Fibroblast of the conjunctiva (primary cell): ENCODE measurements around the gene PCYOX1L.
A peak's percentile ranks its signal among the peaks of the same experiment; 100 is the strongest.

Experiments
- DNase-seq: peaks from one replicate; pipeline ENCODE4 v3.0.0-alpha.2; 2010; ENCODE audit warnings: low read depth

The PCYOX1L gene

DNA sequence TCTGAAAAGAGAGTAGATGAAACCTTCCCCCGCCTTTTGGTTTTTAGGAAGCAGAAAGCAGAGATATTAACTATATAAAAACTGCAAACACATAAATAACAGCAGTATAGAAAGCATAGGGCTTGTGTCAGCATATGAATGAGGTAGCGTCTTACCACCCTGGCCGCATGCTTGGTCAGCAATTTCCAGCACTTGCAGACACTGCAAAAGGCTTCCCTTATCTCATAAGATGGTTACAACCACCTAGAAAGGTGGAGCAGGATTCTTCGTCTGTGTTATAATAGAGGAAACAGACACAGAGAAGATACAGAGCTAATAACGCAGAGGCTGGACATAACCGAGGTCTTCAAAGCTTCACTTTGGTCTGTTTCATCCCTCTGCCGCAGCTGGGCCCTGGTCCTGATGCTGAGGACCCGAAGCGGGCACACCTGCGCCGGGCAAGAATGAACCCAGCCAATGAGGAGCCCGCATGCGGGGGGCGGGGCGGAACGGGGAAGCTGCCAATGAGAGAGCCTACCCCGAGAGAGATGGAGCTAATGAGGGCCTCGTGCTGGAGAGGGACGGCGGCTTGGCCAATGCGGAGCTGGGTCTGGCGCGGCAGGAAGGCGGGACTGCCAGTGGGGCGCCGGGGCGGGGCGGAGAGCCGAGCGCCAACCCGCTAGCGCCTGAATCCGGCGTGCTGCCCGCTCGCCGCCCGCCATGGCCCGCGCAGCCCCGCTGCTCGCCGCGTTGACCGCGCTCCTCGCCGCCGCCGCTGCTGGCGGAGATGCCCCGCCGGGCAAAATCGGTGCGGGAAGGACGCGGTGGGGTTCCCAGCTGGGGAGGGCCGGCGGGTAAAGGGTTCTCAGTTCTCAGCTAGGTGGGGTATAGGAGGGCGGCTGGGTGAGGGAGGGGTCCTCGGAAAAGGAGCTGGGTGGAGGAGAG, at the start of gene PCYOX1L:
Gene PCYOX1L, plus strand, starts transcription at position 677 of the 924 bp plus-strand sequence. Its CDS starts 23 bp downstream, at position 700.
- peak; percentile 90 for DNase-seq

GRCh38 chr5:149309354-149309753, 48.5 kb upstream of the PCYOX1L start:
- no peak for DNase-seq

DNA sequence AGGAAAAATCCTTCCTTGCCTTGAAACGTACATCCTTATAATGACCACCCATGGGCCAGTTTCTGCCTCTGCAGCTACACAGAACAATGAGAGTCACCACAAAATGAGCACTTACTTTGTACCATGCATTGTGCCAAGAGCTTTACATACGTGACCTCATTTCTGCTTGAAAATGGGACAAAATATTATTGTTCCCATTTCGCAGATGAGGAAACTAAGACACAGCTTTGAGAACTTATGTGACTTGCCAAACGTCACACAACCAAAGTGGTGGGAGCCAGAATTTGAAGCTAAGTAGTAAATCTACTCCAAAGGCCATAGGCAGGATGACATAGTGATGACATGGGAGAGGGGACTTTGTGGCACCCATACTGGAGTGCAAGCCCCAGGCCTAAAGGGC, 47.4 kb upstream of the PCYOX1L start:
- DNase-seq = no peak

GRCh38 chr5:149310947-149311658, 46.7 kb upstream of the PCYOX1L start:
- DNase-seq = peak; percentile 57

GRCh38 chr5:149313151-149313841, 44.5 kb upstream of the PCYOX1L start:
- no peak for DNase-seq

GRCh38 chr5:149314571-149315111, 43.2 kb upstream of the PCYOX1L start:
- no peak for DNase-seq

GRCh38 chr5:149315753-149316152, 42.1 kb upstream of the PCYOX1L start:
- no peak for DNase-seq

GRCh38 chr5:149317281-149318048, 40.4 kb upstream of the PCYOX1L start:
- DNase-seq = peak; percentile 17

GRCh38 chr5:149319174-149319573, 38.7 kb upstream of the PCYOX1L start:
- DNase-seq = no peak

GRCh38 chr5:149320791-149321330, 37.0 kb upstream of the PCYOX1L start:
- peak; percentile 85 for DNase-seq

- DNase-seq = no peak
Observed at GRCh38 chr5:149322518-149322917, 35.3 kb upstream of the PCYOX1L start.

DNA sequence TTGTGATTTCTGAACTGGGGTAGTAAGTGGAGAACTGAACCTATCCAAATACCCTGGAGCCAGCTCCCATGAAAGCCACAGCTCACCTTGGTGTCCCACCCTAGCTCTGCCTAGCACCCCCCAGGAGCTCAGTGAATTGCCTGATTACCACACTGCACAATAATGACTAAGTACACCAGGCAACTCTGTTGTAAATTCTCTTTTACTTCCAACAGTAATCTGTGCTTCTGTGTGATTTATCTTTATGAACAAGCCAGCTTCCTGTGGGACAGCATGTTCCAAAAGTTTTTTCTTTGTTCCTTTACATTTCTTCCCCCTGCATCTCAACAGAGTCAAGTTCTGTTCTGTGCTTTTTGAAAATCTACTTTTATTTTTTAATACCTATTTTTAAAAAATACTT, 34.6 kb upstream of the PCYOX1L start:
- no peak for DNase-seq

DNA sequence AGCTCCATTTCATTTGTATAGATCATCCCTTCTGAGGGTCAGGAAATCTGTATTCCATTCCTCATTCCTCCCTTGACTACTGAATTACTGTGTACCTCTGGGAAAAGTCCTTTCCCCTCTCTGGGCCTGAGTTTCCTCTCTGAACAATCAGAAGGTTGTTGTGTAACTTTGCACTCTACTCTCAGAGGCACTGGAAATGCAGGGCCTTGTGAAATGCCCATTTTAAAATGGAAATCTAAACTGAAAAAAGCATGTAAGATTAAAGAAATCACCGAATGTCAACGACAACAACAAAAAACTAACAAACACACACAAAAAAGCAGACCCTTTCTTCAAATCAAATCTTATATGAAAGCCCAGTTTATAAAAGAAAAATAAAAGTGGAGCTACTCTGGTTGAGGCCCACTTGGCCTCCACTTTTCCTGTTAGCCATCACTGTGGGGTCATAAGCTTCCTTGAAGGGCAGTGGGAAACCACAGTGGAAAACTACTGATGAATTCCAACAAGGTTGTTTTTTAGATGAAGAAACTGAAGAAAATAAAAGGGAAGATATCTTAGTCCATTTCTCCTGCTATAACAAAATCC, 34.1 kb upstream of the PCYOX1L start:
- no peak for DNase-seq

GRCh38 chr5:149324641-149325040, 33.2 kb upstream of the PCYOX1L start:
- DNase-seq = no peak

DNA sequence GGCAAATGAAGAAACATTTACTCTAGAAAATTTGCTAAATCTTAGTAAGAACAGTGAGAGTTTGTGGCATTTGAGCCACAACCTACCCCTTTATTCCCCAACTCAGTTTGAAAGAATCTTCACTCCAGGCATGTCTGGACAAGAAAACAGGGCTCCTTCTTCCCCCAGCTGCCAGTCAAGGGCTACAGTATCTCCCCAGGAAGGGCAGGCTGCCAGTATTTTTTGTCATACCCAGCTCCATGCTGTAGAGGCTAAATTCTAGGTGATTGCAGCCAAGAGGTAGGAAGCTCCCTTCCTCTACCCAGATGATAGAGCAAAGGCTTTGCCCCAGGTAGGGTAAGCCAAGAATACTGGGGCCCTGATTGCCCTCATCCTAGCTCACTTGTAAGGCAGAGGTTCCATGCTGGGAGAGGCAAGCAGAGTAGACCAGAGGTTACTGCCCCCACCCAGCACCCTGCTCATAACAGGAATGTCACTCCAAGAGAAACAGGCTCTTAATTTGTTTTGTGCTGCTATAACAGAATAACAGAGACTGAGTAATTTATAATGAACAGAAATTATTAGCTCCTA, 32.6 kb upstream of the PCYOX1L start:
- DNase-seq = no peak

GRCh38 chr5:149325894-149326293, 32.0 kb upstream of the PCYOX1L start:
- no peak for DNase-seq

DNA sequence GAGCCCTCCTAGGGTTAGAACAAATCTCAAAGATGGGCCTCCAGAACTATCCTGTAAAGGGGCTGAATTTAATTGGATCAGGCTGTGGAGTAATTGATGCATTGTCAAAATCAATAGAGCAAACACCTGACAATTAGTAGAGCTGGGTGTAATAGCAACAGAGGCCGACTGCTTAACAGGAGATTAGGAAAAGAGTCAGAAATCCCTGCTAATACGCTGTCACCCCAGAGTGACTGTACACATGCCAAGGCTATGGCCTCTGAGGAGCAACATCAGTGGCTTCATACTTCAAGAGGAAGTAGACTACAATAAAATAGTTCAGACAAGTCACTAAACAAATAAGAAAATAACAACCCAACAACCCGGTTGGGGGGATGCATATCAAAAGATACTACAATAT, 31.2 kb upstream of the PCYOX1L start:
- DNase-seq = no peak

- no peak for DNase-seq
Observed at GRCh38 chr5:149328177-149328576, 29.7 kb upstream of the PCYOX1L start.

- no peak for DNase-seq
Observed at GRCh38 chr5:149333711-149334443, 24.0 kb upstream of the PCYOX1L start.

- no peak for DNase-seq
Observed at GRCh38 chr5:149337736-149338135, 20.1 kb upstream of the PCYOX1L start.
